IMR-90 (cell line): ENCODE data around the gene FAM204A. TPM values are rescaled to one million over a fixed set of nuclear protein-coding genes. Genes with fewer than 3 reads are reported as not detected.

ENCODE experiments used
- ATAC-seq: fragments of 200-7000 bp; cut with Tn5 transposase; 2 replicates; pipeline ENCODE4 v1.9.1; 2020; ENCODE audit warnings: low read depth, mild to moderate bottlenecking, moderate library complexity
- BruUV-seq: library from RNA; stranded (reverse); fragments of 400-500 nt; replicated peaks from 2 replicates; lab custom pipeline; 2021; lab: Mats Ljungman, UMichigan
- CTCF ChIA-PET: fragments of 300-600 bp; formaldehyde crosslinking; extraction: SDS; loops from one replicate; lab custom pipeline; 2021; ENCODE audit warnings: antibody characterized with exemption; lab: Yijun Ruan, JAX
- POLR2A ChIA-PET: fragments of 300-600 bp; sonication (Branson Sonifier 250); formaldehyde crosslinking; loops from one replicate; lab custom pipeline; 2022; ENCODE audit warnings: antibody characterized with exemption; ENCODE audit not compliant: unreplicated experiment; lab: Charles Lee
- DNase-seq: peaks from one replicate; pipeline ENCODE4 v3.0.0; 2013
- H2AFZ ChIP-seq: replicated peaks from 2 replicates; pipeline ENCODE3; 2013; ENCODE audit warnings: low read length, mild to moderate bottlenecking; ENCODE audit not compliant: poor library complexity
- H2AK5ac ChIP-seq: 2 replicates; pipeline ENCODE4 v1.6.1; 2013; ENCODE audit warnings: low read depth, low read length, inconsistent platforms
- H2AK9ac ChIP-seq: replicated peaks from 2 replicates; pipeline ENCODE3; 2013; ENCODE audit warnings: mild to moderate bottlenecking, low read depth, low read length, moderate library complexity; ENCODE audit not compliant: poor library complexity
- H2BK120ac ChIP-seq: 2 replicates; pipeline ENCODE4 v1.6.1; 2013; ENCODE audit warnings: low read depth, low read length, inconsistent platforms
- H2BK15ac ChIP-seq: 3 replicates; pipeline ENCODE4 v1.6.1; 2013; ENCODE audit warnings: low read depth, low read length, inconsistent platforms
- H2BK20ac ChIP-seq: 2 replicates; pipeline ENCODE4 v1.6.1; 2013; ENCODE audit warnings: low read depth, mild to moderate bottlenecking, inconsistent platforms, low read length, moderate library complexity
- H2BK5ac ChIP-seq: 2 replicates; pipeline ENCODE4 v1.6.1; 2013; ENCODE audit warnings: mild to moderate bottlenecking, low read depth, low read length, inconsistent platforms; ENCODE audit not compliant: poor library complexity, severe bottlenecking
- H3K14ac ChIP-seq: replicated peaks from 2 replicates; pipeline ENCODE4 v1.6.1; 2013; ENCODE audit warnings: low read depth, low read length, inconsistent platforms
- H3K18ac ChIP-seq: 2 replicates; pipeline ENCODE4 v1.6.1; 2013; ENCODE audit warnings: low read depth, low read length, control low read depth
- H3K23ac ChIP-seq: 2 replicates; pipeline ENCODE4 v1.6.1; 2013; ENCODE audit warnings: low read depth, low read length, inconsistent platforms
- H3K27ac ChIP-seq: 2 replicates; pipeline ENCODE4 v1.5.1; 2013; ENCODE audit warnings: mild to moderate bottlenecking, control low read depth, low read length; ENCODE audit not compliant: insufficient read depth
- H3K27me3 ChIP-seq: 2 replicates; pipeline ENCODE4 v1.6.1; 2013; ENCODE audit warnings: low read length; ENCODE audit not compliant: control insufficient read depth, insufficient read depth
- H3K36me3 ChIP-seq: 2 replicates; pipeline ENCODE4 v1.6.1; 2013; ENCODE audit warnings: low read length, mixed read lengths; ENCODE audit not compliant: control insufficient read depth, insufficient read depth
- H3K4ac ChIP-seq: 2 replicates; pipeline ENCODE4 v1.6.1; 2013; ENCODE audit warnings: low read depth, low read length, inconsistent platforms
- H3K4me1 ChIP-seq: 2 replicates; pipeline ENCODE4 v1.6.1; 2013; ENCODE audit warnings: low read length, mixed read lengths; ENCODE audit not compliant: control insufficient read depth, insufficient read depth
- H3K4me2 ChIP-seq: 2 replicates; pipeline ENCODE4 v1.6.1; 2013; ENCODE audit warnings: low read depth, mild to moderate bottlenecking, control low read depth, low read length, moderate library complexity
- H3K4me3 ChIP-seq: 2 replicates; pipeline ENCODE4 v1.5.1; 2013; ENCODE audit warnings: low read depth, mild to moderate bottlenecking, control low read depth, low read length, moderate library complexity; ENCODE audit not compliant: insufficient read depth
- H3K56ac ChIP-seq: 2 replicates; pipeline ENCODE4 v1.6.1; 2013; ENCODE audit warnings: low read length, inconsistent platforms; ENCODE audit not compliant: insufficient read depth; ENCODE audit errors: extremely low read depth
- H3K79me1 ChIP-seq, 2 experiments: 2 replicates each; pipeline ENCODE4 v1.6.1; 2013; ENCODE audit warnings: low read length in 2 of 2, inconsistent platforms in 1 of 2, low read depth in 1 of 2
- H3K9ac ChIP-seq: 2 replicates; pipeline ENCODE4 v1.6.1; 2013; ENCODE audit warnings: low read depth, low read length, control low read depth
- H3K9me1 ChIP-seq: 2 replicates; pipeline ENCODE4 v1.6.1; 2013; ENCODE audit warnings: low read length, inconsistent platforms; ENCODE audit not compliant: insufficient read depth
- H3K9me3 ChIP-seq: 2 replicates; pipeline ENCODE4 v1.6.1; 2013; ENCODE audit warnings: low read length; ENCODE audit not compliant: control insufficient read depth, insufficient read depth
- H4K20me1 ChIP-seq: 2 replicates; pipeline ENCODE4 v1.6.1; 2013; ENCODE audit warnings: low read length, inconsistent platforms; ENCODE audit not compliant: insufficient read depth
- H4K5ac ChIP-seq: 2 replicates; pipeline ENCODE4 v1.6.1; 2013; ENCODE audit warnings: mild to moderate bottlenecking, low read depth, low read length, control low read depth
- H4K8ac ChIP-seq, 2 experiments: 2 replicates each; pipeline ENCODE4 v1.6.1; 2013; ENCODE audit warnings: low read depth in 2 of 2, low read length in 2 of 2, control low read depth in 1 of 2, inconsistent platforms in 1 of 2
- H4K91ac ChIP-seq: 2 replicates; pipeline ENCODE4 v1.6.1; 2013; ENCODE audit warnings: low read depth, low read length, inconsistent platforms; ENCODE audit not compliant: insufficient read depth
- BHLHE40 ChIP-seq: fragments of 150-350 bp; IDR thresholded peaks from 2 replicates; pipeline ENCODE4 v1.6.1; 2016; ENCODE audit warnings: mild to moderate bottlenecking, low read depth, low read length
- MAFK ChIP-seq: IDR thresholded peaks from 2 replicates; pipeline ENCODE4 v1.6.1; 2012; ENCODE audit warnings: low read depth, low read length, improper control_type of control experiment
- MXI1 ChIP-seq: IDR thresholded peaks from 2 replicates; pipeline ENCODE4 v1.6.1; 2012; ENCODE audit warnings: low read depth, mild to moderate bottlenecking, low read length, moderate library complexity, borderline replicate concordance
- POLR2A ChIP-seq: IDR thresholded peaks from 2 replicates; pipeline ENCODE4 v1.6.1; 2012; ENCODE audit warnings: mild to moderate bottlenecking, low read depth, low read length
- RAD21 ChIP-seq: IDR thresholded peaks from 2 replicates; pipeline ENCODE4 v1.6.1; 2012; ENCODE audit warnings: low read length, improper control_type of control experiment
- WGBS, 2 experiments: methylation state at CpG; one replicate each; pipeline versions ENCODE4 v1.1.5 to v1.1.7; 2013; ENCODE audit warnings: missing lambda C conversion rate in 2 of 2; ENCODE audit not compliant: insufficient read length in 1 of 2; ENCODE audit errors: extremely low coverage in 2 of 2; 5-methylcytosine and 5-hydroxymethylcytosine counted together
- dilution Hi-C: fragments of 300-500 bp; cut with HindIII; formaldehyde crosslinking; loops from one replicate; pipeline ENCODE4 v1.14.3; 2018; ENCODE audit warnings: low sequenced_read_pairs; ENCODE audit not compliant: unreplicated experiment
- in situ Hi-C: fragments of 300-500 bp; cut with MboI; formaldehyde crosslinking; loops from 3 replicates; pipeline ENCODE4 v1.14.3; 2019; ENCODE audit warnings: low sequenced_read_pairs, inconsistent platforms, mixed read lengths
- intact Hi-C: fragments of 100-400 bp; cut with micrococcal nuclease; formaldehyde crosslinking; loops from 2 replicates; pipeline ENCODE4 v1.10.0; 2022
- polyA plus RNA-seq, 3 experiments: library from polyadenylated mRNA; depleted of rRNA; stranded (reverse); fragments of >200 nt; gene quantifications; 2 replicates each; pipeline ENCODE4 v1.2.3, GENCODE V29; 2012; ENCODE audit warnings: low replicate concordance in 1 of 3
- total RNA-seq: library from RNA; depleted of rRNA; stranded (reverse); fragments of >200 nt; gene quantifications from 2 replicates; pipeline ENCODE4 v1.2.3, GENCODE V29; 2012

Gene FAM204A
- total and polyA plus RNA-seq, 2 of the 4 experiments (the other 2 are of a cell fraction): 23.6 to 54.3 TPM

DNA sequence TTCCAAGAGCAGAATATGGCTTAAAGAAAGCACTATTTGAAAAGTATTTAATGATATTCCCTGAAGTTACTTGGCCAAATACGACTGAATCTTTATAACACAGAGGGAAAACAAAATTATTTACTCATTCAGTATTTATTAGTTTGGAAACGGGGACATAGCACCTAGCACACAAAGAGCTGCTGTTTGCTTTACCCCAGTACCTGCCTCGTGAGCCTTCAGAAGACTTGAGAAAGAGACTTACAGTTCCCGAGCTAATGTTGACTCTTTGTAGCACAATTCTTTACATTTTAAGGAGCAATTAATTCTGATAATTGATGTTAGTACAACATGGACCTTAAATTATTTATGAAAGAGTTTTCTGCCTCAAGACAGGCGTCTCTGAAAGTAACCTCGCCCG, 88.7 kb downstream of the FAM204A start:
- Histone ChIP-seq H4K5ac (no peak overlapping the region), H3K4me1 (no peaks in the 10 kb centered on the region), H3K4ac (no peak overlapping the region), H2BK120ac (no peak overlapping the region), H2BK15ac (no peak overlapping the region), H2AFZ (no peak overlapping the region), H3K79me1 (no peaks in the 10 kb centered on the region), H3K56ac (no peak overlapping the region), H4K8ac (no peak overlapping the region), H2AK5ac (no peak overlapping the region), H3K9me1 (no peaks in the 10 kb centered on the region), H3K4me2 (no peak overlapping the region), H4K20me1 (no peaks in the 10 kb centered on the region), H2BK5ac (no peak overlapping the region), H3K4me3 (no peak overlapping the region), H3K14ac (no peak overlapping the region), H3K36me3 (no peaks in the 10 kb centered on the region), H2AK9ac (no peak overlapping the region), H3K9me3 (no peaks in the 10 kb centered on the region), H3K18ac (no peak overlapping the region), H3K27ac (no peak overlapping the region), H3K9ac (no peak overlapping the region), H2BK20ac (no peak overlapping the region), H4K91ac (no peak overlapping the region), H3K23ac (no peak overlapping the region), H3K27me3 (0 out of 2 replicates have a peak, but pooled peaks cover 2% of the 10 kb centered on the region)
- ATAC-seq (no peak), DNase-seq (no peak)
- intact Hi-C loops (no loop called here), in situ Hi-C loops (no loop called here), dilution Hi-C loops (no loop called here)
- ChIA-PET POLR2A (no interaction called here), CTCF (interaction anchor here (0.6 kb wide), 1 partner anchor 97 kb away, joined by 4 read pairs; no protein-coding TSS in a partner anchor)
- TF ChIP-seq MAFK (no peak), POLR2A (no peak), BHLHE40 (no peak), MXI1 (no peak), RAD21 (no peak)
- 58% methylated on average over 3 of the region's 7 CpGs; no CpG with 5 or more reads in 1 of the 2 experiments for WGBS, 2 experiments
- no TSS peak for BruUV-seq
